NK-92 (cell line): ENCODE results near the gene TLCD1.
A peak's percentile ranks its signal among the peaks of the same experiment; 100 is the strongest.

Experiments used
- DNase-seq: peaks from one replicate; lab custom pipeline; 2025; ENCODE audit not compliant: unreplicated experiment; lab: John Stamatoyannopoulos, UW

The TLCD1 gene

GRCh38 chr17:28726226-28726626 lies at the start of gene TLCD1:
Gene TLCD1, minus strand, starts transcription at chr17:28726233. Its CDS starts 136 bp downstream, at chr17:28726097.
- DNase-seq, result no peak

GRCh38 chr17:28774206-28774605 lies 48.2 kb upstream of the TLCD1 start:
- DNase-seq, result no peak

DNA sequence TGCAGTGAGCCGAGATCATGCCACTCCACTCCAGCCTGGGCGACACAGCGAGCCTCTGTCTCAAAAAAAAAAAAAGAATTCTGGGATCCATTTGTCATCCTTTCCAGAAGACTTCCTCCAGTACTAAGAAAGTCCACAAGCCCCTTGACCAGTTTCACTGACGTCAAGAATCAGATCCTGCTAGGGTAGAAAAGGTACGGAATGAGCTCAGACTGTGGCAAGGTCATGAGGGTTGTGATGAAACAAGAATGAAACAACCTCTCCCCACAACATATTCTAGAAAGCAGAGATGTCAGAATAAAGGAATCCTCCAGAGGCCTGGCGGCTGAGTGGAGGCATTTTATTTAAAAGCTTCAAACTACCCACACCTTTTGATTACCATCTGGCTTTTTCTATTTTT lies 47.7 kb upstream of the TLCD1 start:
- no peak for DNase-seq

DNA sequence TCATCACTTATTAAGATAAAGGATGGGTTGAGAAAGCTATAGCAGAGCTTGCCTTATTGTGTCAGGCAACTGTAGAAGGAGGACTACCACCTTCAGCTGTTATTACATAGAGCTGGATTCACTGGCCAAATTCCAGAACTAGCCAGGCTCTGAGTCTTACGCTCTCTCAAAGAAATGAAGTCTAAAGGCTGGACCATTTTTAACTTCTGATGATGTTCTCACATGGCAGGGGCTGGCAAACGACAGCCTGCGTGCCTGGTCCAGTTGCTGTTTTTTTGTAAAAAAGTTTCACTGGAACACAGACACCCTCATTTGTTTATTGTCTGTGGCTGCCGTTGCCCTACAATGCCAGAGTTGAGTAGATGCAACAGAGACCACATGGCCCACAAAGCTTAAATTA lies 39.0 kb upstream of the TLCD1 start:
- no peak for DNase-seq

DNA sequence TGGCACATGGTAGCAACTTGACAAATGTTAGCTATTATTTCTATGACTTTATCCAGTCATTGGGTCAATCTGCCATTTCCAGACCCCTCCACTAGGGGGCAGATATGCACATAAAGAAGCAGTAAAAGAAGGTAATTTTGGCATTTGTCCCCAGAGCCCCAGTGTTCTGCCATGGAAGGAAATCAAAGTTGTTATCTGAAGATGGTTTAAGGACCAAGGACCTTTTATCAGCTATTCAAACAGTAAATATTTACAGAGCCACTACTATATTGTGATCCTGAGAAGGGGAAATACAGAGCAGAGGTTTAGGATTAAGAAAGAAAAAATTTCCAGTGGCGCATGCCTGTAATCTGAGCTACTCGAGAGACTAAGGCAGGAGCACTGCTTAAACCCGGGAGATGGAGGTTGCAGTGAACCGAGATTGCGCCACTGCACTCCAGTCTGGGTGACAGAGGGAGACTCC lies 37.8 kb upstream of the TLCD1 start:
- DNase-seq, result no peak

DNA sequence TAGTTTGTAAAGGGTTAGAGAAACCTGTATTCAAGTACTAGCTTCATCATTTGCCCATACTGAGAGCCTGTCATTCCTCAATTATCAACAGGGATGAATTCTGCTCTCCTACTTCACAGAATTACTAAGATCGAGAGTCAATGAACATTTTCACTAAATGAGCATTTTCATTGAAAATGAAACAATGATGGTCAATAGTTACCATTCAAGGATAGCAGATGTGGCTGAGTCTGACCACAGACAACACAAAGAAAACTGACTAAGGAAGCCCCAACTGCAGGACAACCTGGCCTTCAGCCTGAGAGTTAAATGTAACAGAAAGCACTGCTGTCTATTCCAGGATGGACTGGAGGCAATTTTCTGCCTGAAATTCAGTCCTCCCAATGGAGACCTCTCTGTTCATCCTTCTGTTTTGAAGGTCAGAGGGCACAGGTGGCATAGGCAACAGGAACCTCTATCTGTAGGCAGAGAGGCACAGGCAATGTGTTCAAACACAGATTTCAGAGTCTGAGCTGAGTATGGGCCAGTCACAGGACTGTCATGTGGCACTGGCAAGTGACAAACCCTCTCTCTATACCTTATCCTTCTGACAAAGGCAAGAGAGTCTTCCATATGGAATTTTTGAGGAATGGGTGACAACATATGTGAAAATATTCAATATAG lies 37.2 kb upstream of the TLCD1 start:
- no peak for DNase-seq

GRCh38 chr17:28760601-28761562 lies 34.8 kb upstream of the TLCD1 start:
- no peak for DNase-seq

DNA sequence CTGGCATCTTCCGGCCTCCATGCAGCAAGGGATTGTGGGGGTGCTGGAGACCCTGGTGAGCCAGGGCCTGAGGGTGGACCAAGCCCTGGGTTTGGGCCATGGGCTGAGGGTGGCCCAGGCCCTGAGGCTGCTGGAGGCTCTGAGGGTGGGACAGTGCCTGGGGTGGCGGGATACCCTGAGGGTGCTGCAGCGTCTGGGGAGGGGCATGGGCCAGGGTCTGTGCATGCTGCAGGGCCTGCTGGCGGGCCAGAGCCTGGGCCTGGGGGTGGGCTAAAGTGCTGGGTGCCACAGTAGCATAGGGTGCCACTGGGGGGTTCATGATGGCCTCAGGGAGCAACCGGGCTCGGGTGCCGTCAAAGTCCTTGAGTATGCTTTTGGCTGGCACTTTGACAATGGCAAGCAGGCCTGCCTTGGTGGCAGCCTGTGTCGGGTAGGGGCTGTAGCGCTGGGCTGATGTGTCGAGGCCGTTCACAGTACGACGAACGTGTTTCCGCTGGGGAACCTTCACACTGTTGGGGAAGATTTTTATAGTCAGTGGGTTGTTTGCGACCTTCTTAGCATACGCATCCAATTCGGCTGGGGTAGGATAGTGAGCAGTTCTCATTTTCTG lies 33.3 kb upstream of the TLCD1 start:
- no peak for DNase-seq

- no peak for DNase-seq
These were observed 32.5 kb upstream of the TLCD1 start for GRCh38 chr17:28758411-28759121.

GRCh38 chr17:28756049-28756804 lies 30.2 kb upstream of the TLCD1 start:
- no peak for DNase-seq

GRCh38 chr17:28755486-28755885 lies 29.5 kb upstream of the TLCD1 start:
- DNase-seq, result no peak

- no peak for DNase-seq
These were observed 25.8 kb upstream of the TLCD1 start for GRCh38 chr17:28751600-28752366.

DNA sequence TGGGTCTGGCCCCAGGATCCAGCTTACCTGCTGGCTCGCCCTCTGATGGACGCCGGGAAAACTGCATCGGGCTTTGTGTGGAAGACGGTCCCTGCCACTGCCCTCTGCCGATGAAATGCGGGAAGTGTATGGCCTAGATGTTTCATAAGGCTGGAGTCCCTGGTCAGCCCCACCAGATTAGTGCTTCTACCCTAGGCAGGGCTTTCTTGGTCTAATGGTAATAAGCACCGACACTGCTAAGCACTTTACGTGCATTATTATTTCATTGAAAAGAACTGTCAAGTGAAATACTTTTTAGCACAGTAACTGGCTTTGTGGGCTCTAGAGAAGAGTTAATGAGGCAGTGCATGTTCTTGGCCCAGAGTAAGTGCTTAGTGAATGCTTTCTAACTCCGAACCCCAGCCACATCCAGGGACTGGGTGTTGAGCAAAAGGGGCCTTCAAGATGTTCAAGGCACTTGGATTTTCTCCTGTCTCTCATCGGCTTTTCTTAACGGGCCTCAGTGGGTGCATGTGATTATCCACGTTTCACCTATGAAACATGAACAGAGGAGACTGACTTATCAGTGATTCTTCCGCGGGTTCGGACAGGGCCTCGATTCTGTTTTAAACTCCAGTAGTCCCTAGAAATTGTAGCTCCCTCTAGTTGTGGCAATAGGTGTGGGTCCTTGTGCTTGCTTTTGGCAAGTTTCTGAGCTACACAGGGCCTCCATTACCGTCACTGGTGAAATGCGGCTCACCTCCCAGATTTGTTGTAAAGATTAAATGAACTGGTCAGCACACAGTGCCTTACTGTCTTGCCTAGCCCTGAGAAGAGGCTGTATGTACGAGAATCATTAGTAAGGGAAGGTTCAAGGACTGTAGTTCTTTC lies 24.4 kb upstream of the TLCD1 start:
- peak; percentile 18 for DNase-seq

GRCh38 chr17:28749516-28750177 lies 23.6 kb upstream of the TLCD1 start:
- DNase-seq, result no peak

DNA sequence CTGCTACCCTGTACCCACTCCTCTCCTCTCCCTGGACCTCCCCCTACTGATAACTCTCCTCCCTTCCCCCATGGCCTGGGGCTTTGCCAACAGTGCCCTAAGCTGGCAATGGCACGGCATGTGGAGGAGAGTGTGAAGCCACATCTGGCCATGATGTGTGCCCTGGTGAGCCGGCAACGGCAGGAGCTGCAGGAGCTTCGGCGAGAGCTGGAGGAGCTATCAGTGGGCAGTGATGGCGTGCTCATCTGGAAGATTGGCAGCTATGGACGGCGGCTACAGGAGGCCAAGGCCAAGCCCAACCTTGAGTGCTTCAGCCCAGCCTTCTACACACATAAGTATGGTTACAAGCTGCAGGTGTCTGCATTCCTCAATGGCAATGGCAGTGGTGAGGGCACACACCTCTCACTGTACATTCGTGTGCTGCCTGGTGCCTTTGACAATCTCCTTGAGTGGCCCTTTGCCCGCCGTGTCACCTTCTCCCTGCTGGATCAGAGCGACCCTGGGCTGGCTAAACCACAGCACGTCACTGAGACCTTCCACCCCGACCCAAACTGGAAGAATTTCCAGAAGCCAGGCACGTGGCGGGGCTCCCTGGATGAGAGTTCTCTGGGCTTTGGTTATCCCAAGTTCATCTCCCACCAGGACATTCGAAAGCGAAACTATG lies 23.0 kb upstream of the TLCD1 start:
- no peak for DNase-seq

DNA sequence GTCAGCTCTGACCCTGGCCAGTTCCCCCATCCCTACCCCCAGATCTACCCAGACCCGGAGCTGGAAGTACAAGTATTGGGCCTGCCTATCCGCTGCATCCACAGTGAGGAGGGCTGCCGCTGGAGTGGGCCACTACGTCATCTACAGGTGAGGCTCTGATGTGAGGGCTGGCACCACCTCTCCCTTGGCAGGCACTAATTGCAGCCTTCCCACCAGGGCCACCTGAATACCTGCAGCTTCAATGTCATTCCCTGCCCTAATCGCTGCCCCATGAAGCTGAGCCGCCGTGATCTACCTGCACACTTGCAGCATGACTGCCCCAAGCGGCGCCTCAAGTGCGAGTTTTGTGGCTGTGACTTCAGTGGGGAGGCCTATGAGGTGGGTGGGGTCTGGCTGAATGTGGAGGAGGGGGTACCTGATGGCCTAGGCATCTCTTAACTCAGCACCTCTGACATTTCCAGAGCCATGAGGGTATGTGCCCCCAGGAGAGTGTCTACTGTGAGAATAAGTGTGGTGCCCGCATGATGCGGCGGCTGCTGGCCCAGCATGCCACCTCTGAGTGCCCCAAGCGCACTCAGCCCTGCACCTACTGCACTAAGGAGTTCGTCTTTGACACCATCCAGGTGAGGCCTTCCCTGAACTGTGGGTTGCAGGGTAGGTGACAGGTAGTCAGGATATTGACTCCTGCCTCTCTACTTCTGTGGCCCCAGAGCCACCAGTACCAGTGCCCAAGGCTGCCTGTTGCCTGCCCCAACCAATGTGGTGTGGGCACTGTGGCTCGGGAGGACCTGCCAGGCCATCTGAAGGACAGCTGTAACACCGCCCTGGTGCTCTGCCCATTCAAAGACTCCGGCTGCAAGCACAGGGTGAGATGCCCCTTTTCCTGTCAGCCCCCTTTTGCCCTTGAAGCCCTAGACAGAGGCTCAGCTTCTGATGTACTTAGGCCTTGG lies 22.0 kb upstream of the TLCD1 start:
- DNase-seq, result no peak
